Fibroblast of peridontal ligament (primary cell): ENCODE measurements around the gene MYB.

ENCODE experiments used
- DNase-seq: peaks from one replicate; pipeline ENCODE4 v3.0.0-alpha.2; 2010; ENCODE audit errors: extremely low read depth

The MYB gene

DNA sequence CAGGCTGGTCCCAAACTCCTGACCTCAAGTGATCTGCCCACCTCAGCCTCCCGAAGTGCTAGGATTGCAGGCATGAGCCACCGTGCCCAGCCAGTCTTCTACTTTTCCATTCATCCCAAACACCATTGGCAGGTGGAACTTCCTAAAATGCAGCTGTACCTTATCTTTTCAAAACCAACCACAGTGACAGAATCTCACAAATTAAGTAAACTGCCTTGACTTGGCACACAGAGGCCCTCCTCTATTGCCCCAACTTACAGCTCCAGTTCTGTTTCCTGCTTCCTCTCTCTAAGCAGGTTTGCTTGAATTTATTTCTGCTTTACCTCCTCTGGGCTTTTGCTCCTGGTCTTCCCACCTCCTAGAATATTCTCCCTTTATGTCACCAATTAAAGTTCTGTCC, 7.6 kb downstream of the MYB start:
- no peak for DNase-seq

DNA sequence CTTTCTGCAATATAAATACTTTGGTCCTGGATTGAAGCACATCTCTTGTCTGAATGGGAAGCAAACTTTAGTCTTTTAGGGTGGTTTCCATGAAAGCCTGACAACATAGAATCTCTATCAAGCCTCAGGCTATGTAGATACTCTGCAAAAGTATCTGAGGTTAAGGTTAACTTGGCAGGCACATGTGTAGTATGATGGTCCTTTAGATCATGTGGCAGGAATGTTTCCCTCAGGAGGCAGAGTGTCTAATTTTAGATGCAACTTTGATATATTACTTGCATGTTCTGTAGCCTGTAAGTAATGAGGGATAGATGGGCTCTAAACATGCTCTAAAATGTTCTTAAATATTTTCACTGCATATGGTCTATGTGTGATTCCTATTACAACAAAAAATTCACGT, 8.2 kb downstream of the MYB start:
- DNase-seq: no peak

DNA sequence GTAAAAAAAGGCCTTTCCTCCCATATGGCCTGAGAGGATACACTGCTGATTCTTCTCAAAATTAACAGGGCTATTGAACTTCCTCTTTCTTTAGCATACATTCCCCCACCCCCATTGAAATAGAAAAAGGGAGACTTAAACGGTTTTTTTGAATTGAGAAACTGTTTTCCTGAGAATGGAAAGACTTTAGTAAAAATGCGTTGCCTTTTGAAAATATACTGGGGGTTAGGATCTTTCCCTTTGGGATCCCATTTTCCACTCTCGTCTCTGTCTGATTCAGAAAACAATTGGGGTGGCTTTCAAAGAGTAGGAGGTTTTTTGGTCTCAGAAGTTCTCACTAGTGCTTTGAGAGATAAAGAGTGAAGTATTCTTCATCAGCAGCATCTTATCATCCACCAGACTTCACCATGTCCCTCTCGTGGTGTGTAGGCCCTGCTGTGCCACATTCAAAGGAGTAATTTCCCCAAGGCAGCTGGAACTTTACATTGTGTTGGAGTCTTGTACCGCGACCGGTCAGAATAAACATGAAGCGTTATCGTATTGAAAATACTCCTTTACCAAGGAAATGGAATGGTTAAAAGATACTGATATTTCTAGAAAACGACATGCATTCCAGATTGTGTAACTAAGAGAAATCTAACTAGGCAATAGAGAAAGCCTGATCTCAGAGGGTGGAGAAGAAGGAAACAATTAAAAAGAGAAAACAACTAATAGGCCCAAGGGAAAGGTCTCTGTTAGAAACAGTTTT, 10.6 kb downstream of the MYB start:
- no peak for DNase-seq

DNA sequence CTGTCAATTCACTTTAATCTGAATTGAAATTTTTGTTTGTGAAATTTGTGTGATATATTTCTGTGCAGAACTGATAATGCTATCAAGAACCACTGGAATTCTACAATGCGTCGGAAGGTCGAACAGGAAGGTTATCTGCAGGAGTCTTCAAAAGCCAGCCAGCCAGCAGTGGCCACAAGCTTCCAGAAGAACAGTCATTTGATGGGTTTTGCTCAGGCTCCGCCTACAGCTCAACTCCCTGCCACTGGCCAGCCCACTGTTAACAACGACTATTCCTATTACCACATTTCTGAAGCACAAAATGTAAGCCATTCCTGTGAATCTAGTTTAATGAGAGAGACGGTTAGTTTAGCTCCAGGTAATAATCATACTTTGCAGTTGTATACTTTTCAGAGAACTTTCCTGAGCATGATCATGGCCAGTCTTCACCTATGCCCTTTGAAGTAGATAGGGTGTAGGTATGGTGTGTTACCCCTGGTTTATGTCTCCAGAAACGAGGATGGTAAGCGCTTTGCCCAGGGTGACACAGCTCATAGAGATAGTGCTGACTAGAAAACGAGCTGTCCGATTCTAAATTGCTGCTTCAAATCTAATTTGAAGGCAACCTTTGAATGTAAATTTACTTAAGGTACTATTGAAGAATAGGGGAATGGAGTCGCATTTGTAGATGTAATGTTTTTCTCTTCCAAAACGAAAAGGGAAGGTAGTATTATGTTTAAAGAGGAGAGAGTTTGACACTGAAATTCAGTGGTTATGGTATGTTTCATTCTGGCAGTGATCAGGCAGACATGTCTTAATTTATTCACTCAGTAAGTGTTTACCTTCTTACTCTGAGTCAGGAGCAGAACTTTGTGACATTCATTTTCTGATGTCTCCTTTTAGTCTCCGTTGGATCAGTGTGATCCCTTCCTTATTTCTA, 11.4 kb downstream of the MYB start:
- no peak for DNase-seq

DNA sequence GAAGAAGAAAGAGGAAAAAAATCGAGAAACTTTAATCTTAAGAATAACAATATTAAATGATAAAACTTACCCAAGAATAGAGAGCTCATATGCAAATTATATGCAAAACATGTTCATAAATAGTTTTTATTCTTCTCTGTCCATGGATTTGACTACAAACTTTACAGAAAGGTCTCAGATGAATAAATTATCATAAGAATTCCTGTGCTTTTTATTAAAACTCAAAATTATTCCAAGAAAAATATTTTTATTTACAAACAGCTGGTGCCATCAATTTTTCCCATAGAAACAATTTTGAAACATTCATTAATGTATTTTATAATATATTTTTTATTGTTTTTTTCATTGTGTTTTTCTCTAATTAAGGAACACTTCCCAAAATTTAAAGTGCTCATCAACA, 12.1 kb downstream of the MYB start:
- no peak for DNase-seq

DNA sequence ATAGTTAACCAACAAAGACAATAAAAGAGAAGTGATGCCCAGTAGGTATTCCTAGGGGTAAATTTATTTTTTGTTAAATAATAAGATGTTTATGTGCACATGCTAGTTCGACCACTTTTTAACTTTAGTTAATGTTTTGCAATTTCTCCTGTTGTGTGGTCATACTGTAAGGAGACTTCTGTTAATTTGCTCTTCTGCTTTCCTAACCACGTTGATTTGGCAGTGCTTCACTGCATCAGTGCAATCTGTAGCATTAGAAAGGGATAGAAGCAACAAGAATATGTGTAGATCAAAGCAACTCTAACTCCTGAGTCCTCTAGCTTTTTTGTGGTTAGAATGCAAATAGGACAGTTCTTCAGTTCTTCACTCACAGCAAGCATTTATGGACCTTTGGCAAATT, 13.9 kb downstream of the MYB start:
- DNase-seq: no peak

DNA sequence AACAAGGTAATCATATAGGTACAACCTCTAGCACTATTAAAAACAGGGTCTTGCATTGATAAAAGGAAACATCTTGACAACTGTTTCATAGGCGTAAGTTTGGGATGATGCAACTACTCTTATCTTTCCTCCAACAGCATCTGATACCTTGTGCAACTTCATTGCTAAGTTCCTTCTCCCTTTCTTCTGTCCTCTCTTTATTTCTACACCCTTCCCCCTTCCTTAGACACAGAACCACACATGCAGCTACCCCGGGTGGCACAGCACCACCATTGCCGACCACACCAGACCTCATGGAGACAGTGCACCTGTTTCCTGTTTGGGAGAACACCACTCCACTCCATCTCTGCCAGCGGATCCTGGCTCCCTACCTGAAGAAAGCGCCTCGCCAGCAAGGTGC, 14.4 kb downstream of the MYB start:
- no peak for DNase-seq

DNA sequence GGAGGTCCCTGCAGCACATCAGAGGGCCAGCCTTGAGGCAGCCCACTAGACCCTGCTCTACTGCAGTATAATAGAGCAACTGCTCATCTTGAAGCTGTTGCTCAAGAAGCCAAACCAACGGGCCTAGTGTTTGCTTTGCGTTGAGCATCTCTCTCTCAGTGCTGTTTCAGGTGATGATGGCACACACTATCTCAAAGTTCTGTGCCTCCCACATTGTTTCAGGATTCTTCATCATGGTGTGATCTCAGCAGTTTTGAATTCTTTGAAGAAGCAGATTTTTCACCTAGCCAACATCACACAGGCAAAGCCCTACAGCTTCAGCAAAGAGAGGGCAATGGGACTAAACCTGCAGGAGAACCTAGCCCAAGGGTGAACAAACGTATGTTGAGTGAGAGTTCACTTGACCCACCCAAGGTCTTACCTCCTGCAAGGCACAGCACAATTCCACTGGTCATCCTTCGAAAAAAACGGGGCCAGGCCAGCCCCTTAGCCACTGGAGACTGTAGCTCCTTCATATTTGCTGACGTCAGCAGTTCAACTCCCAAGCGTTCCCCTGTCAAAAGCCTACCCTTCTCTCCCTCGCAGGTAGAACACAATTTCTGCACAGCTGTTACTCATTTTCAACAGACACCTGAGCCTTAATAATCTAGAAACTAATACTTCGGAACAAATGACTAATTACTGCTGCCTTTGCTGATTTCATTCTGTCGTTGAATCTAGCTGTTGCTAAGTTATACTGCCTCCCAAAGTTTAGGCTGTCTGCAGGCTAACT, 15.8 kb downstream of the MYB start:
- DNase-seq: no peak

DNA sequence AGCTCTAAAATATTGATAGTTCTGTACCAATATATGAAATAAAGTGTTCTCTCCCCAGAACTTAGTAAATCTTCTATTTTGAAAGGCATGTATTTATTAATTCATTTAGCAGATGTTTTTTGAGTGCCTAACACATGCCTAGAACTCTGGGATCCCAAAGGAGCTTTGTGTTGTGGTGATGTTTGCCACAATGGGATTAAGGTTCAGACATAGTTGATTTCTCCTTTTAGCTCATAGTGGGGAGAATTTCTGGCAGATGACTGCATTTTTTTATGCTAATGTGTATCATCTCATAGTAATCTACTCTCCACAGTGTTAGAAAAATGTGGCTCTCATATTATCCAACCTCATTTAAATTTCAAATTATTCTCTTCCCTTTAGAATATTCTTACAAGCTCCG, 21.7 kb downstream of the MYB start:
- no peak for DNase-seq

DNA sequence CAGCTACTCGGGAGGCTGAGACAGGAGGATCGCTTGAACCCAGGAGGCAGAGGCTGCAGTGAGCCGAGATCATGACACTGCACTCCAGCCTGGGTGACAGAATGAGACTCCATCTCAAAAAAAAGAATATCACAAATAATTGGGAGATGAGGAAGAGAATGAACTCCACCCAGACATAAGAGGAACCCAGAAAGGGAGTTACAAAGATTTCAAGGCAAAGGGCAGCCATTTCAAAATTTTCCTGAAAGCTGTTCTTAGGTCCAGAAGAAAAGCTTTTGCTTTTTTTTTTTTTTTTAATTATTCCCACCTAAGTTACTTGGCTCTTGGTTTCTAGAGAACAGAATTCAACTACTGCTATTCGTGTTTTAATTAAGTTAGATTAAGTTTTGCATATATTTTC, 23.8 kb downstream of the MYB start:
- no peak for DNase-seq

DNA sequence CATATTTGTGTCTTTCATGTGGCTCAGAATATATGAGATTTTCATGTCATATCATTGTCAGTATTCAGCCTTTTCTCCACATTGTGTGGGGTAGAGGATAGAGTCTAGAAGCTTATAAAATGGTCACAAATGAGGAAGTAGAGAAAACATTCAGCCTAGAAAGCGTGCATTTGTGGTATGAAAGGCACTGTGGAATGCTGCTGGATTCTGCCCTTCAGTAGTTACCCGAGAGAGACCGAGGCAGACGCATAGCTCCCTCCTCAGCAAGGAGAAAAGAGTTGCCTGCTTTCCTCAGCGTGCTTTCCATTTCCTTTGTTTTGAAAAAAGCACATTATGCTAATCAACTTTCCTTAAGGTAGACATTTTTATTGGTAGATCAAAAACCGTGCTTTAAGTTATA, 28.7 kb downstream of the MYB start:
- no peak for DNase-seq

DNA sequence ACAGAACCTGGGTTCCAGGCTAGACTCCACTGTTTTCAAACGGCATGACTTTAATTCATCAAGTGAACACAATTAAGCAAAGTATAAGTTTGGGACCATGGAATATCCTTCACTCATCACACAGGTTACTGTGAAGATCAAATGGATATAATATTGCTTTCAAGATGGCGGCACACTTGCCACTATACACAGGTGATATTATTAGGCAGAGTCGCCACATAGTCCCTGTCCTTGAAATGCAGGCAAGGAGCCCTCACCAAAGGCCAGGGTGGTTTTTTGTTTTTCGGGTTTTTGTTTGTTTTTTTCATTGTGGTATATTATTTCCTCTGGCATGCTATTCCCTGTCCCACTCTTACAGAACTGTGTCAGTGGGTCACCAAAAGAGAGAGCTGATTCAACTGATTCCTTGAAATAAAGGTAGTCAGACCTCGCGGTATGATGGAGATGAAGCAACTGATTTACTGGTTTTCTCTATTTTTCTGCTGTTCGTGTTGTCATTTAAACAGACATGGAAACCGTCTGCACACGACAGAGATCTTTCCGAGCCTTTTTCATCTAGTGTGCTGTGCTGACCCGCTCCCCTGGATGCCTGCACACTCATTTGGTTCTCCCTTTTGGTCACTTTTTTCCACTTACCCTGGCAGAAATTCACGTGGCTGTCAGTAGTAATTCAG, 29.7 kb downstream of the MYB start:
- no peak for DNase-seq

DNA sequence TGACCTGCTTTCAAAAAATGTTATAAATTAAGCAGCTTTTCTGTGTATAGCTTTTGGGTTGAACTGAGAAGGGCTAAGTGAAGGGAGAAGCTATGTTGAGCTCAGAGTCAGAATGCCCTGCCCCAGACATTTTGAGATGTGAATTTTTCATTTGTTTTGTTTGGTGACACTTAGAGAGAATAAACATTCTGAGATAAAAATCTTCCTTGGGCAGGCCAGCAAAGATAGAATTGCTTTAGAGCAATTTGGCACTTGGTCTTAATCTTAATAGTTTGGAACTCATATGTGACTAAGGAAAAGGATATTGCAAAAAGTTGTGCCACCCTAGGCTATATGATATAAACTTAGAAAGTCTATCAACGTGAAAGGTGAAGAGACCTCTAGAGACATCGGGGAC, 30.2 kb downstream of the MYB start:
- DNase-seq: no peak

DNA sequence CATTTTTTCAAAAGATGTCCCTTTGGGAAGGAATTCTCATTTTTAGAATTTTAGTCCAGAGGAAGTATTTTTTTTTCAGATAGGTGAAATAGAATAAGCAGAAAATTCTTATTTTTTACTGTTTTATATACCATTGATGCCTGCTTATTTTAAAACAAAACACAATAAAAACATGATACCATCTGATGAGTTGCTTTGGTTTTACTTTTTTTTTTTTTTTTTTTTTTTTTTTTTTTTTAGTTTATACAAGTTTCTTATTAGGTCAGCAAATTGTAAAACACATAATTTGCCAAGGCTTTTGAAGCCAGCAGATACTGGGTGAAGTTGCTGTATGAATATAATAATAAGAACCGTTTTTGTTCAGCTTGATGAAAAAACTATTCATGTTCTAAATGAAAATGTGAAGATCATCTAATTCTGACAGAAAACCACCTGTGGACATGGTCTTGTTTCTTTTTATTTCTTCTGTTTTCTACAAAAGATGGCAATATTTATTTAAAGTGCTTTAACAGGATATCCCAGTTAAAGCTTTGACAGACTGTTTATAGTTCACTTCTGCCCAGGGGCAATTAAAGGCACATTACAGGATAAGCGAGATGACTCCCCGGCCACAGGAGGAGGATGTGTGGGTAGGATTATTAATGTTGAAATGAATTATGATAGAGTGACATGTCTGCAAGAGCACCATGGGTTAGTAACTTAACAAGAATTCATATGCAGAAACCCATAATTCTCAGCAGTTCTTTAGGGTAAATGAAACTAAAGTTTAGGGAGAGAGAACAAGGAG, 31.1 kb downstream of the MYB start:
- DNase-seq: no peak

DNA sequence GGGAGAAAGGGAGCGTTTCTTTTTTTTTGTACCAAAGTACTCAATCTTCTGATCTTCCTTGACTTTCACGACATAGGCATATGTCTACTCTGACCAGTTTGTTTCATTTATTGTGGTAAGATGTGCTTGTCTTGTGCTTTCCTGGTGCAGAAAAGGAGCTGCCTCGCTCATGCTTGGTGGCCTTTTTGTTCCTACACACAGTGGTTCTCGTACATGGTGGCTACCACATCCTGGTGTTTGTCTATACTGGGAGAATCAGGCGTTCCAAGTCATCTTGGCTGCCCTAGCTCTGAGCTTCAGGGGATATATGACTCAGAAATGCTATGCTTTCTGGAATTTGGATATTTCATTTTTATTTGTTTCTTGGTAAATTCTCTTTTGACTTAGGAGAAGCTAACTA, 31.8 kb downstream of the MYB start:
- DNase-seq: peak; percentile 40

DNA sequence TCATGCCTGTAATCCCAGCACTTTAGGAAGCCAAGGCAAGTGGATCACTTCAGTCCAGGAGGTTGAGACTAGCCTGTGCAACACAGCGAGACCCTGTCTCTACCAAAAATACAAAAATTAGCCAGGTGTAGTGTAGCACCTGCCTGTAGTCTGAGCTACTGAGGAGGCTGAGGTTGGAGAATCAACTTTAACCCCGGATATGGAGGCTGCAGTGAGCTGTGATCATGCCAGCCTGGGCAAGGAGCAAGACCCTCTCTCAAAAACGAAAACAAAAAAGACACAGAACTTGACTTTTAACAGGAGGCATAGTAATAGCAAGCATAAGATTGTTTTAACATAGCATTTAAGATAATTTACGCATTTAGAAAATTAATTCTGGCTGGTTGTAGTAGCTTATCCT, 32.5 kb downstream of the MYB start:
- DNase-seq: no peak

DNA sequence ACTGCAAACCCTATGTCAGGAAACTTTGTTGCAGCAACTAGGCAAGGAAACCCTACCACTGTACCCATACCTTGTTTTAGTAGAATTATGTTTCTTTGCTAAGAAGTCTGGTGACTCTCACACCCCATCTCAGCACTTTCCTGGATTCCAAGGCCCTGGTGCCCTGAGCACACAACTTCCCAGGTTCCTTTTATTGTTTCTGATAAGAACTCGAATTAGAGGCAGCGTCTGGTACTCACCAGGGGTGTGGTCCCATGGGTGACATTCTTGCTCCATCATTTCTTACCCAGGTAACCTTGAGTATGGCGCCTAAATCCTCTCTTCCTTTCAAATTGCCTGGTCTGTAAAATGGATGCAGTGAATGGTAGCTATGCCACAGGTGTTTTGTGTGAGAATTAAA, 34.1 kb downstream of the MYB start:
- no peak for DNase-seq

DNA sequence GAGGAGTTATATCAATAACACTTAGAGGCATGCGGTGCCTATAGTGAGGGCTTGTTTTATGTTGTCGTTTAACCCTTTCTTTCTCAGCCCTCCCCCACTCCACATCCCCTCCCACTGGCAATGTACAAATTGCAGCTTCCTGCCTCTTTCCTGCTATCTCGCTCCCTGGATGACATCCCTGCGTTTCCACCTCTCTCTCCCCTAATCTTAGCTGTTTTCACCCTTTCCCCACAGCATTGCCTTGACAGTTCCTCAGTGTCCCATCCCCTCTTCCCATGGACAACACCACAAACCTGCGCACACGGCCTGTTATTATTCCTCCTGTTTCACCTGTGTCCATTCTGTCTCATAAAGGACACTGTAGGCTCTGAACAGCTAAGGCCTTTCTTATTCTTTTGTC, 34.5 kb downstream of the MYB start:
- DNase-seq: no peak

DNA sequence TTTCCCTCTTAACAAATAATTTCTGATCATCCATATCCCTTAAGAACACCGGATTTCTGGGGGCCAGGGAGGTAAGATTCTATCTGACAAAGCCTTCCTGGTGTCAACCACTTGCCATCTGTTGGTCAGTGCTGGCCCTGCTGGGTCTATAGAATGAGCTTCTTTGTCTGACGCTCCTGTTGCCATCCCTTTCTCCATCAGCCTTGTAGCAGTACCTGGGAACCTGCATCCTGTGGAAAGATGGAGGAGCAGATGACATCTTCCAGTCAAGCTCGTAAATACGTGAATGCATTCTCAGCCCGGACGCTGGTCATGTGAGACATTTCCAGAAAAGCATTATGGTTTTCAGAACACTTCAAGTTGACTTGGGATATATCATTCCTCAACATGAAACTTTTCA, 36.6 kb downstream of the MYB start:
- DNase-seq: no peak

DNA sequence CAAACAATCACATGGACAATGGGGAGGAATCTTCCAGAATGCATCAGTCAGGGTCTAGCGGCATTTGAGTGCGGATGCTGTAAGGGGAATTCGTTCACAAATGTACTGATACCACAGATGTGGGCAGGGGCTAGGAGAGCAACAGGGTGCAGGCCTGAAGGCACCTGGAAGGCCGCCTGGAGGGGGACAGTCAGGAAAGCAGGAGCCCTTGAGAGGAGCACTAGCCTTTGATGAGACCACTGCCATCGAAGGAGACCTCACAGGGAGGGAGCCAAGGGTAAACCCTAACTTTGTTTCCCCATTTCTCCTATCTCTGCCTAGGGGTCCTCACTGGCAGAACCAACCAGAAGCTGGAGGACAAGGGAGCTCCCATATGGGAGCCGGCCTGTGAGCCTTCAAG, 38.2 kb downstream of the MYB start:
- no peak for DNase-seq

DNA sequence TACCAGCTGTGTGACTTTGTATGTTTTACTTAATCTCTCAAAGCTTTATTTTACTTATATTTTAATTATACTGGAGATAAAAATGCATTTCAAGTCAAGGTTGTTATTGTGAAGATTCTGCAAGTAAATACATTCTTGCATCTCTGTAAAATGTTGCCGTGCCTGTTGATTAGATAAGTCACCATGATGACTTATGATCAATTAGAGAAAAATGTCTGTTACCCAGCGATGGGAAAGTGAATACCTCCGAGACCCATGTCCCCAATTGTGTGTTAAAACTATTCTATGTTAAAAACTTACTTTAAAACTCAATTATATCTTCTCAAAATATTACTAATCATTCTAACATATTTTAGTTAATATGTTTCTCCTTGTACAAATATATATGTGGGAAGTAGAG, 39.9 kb downstream of the MYB start:
- no peak for DNase-seq
